Muscle of arm (tissue), 12 donors: ENCODE data around the gene SULT4A1. TPM values are rescaled to one million over a fixed set of nuclear protein-coding genes. Genes with fewer than 3 reads are reported as not detected.
"Not testable (repeated sequence)": the region's sequence is repeated elsewhere in the genome, so short reads cannot be mapped to it uniquely, and the experiment has no call there.

Experiments used
- DNase-seq: peaks from one replicate; pipeline ENCODE4 v3.0.0-alpha.2; 2013
- polyA plus RNA-seq, 12 donors: library from polyadenylated mRNA; unstranded; fragments of 120-200 nt; gene quantifications; one replicate each; pipeline ENCODE4 v1.2.1, GENCODE V29; 2013; ENCODE audit not compliant: insufficient read length in 12 of 12

Gene SULT4A1
- polyA plus RNA-seq, 12 donors: 1.3 to 5.5 (median 2.0) TPM; not detected in 1

DNA sequence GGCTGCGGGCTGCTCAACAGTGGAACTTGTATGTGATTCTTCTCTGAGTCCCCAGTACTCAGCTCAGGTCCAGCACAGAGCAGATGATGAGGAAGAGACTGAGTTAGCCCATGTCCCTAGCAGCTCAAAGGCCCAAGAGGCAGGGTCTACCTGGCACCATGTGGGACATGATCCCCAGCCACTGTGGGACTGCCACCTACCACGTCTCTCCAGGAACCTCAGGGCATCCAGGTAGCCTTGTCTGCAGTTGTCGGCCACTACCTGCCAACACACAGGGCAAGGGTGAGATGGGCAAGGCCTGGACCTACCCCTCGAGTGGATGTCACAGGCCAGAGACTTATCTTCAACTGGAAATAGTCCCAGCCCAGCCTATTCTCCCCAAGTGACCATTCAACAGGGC is 25.1 kb upstream of the SULT4A1 start:
- DNase-seq: no peak

DNA sequence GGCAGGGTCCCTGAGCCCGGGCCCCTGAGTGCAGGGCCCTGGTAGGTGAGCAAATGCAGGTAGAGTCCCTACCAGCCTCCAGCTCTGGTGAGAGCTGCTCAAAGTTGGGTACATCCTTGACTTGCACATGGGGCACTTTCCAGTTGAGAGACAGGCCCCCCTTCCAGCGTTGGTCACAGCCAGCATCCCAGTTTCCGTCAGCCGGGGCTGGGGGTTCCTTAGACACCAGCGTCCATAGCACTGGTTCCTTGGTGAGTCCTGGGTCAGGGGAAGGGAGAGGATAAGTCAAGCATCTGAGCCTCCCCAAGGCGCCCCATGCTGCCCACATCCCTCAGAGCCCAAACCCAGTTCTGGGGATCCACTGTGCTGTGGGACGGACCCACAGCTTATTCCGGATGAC is 23.9 kb upstream of the SULT4A1 start:
- DNase-seq: no peak

DNA sequence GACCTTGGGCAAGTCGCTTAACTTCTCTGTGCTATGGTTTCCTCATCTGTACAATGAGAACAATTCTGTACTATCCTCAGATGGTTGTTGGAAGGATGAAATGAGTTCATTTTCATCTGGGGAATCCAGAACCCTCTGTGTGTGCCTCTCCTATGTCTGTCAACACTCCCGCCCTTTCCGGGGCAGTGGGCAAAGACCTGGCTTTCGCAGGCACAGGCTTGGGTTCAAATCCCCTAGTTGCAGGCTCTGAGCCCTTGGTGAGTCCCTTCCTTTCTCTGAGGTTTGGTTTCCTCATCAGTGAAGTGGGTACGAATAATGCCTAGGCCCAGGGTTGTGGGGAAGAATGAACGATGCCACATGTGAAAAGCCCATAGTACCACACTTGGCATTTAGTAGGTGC is 23.5 kb upstream of the SULT4A1 start:
- DNase-seq: no peak

DNA sequence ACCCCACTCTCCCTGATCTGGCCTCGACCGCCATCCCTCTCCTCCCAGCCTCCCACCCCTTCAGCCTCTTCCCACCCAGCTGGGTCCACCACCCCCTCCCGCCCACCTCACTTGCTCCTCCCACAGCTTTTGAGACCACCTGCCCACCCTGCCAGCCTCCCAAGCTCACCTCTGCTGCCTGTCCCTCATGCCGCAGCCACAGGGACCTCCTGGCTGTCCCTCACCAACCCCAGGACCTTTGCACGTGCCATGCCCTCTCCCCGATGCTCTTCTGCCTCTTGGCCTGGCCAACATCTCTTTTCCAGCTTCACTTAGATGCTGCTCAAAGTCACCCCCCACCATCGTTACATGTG is 23.0 kb upstream of the SULT4A1 start:
- no peak for DNase-seq

DNA sequence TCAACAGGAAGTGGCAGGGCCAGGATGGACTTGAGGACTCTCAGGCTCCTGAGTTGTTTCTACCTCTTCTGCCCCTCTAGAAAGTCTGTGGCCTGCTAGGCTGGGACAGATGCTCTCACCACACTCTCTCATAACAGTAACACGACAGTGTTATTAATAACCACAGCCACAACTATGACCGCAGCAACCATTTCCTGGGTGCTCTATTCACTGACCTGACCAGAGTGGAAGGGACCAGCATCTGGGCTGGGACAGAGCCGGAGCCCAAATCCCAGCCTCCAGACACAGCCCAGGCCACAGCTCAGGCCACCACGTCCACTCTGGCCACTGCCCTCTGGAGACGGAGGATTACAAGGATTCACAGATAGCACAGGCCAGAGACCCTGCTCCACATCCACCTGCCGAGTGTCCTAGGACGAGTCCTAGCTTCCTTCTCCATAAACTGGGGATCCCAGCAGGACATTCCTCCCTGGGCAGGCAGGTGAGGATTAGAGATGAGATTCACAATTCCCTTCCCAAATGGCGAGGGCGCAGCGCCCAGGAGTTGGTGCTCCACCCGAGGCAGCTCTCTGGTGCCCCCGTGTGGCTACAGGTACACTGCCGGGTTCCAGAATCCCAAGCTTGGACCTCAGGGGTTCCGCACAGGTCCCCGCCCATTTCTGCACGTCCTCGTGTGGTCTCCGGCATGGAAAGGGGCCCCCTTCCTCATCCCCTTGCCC is 22.4 kb upstream of the SULT4A1 start:
- DNase-seq: no peak

DNA sequence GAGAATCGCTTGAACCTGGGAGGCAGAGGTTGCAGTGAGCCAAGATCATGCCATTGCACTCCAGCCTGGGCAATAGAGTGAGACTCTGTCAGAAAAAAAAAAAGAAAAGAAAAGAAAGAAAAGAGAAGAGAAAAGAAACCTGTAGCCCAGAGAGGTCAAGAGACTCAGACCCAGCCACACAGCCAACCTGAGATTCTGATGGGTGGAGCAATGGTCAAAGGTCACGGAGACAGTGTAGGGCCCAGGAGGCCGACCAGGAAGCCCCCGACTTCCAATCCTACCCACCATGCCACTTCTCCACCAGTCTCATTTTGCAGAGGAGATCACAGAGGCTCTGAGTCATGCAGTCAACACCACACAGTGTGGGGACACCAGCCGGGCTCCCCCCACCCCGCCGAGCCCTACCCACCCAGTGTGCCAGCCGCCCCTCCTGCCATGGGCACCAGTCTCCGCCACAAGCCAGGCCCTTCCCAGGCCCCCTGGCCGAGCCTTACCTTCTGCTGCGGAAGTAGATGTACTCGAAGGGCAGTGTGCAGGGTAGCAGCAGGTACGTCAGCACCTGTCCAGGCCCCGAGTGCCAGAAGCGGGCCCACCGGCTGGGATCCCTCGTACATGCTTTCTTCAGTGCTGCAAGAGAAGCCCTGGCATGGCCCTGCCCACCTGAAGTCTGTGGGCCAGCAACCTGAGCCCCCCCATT is 21.6 kb upstream of the SULT4A1 start:
- DNase-seq: no peak

DNA sequence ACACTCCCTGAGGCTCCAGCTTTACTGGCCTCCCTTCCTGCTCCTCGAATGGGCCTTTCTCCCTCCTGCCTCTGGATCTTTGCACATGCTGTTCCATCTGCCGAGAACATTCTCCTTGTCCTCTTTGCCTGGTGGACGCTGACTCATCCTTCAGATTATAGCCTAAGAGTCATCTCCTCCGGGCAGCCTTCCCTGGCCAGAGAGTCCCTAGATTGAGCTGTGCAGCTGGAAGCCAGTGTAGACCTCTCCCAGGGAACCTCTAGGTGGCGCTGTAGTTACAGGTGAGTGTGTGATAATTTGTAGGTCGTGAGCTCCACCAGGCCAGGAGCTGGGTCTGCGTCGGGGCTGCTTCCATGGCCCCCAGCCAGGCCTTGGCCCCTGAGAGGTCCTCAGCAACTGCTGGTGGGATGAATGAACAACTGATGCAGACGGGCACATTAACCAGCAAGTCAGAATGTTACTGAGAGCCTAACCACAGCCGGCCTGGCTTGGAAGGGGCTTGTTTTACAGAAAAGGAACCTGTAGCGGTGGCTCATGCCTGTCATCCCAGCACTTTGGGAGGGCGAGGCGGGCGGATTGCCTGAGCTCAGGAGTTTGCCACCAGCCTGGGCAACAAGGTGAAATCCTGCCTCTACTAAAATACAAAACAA is 20.8 kb upstream of the SULT4A1 start:
- DNase-seq: no peak

DNA sequence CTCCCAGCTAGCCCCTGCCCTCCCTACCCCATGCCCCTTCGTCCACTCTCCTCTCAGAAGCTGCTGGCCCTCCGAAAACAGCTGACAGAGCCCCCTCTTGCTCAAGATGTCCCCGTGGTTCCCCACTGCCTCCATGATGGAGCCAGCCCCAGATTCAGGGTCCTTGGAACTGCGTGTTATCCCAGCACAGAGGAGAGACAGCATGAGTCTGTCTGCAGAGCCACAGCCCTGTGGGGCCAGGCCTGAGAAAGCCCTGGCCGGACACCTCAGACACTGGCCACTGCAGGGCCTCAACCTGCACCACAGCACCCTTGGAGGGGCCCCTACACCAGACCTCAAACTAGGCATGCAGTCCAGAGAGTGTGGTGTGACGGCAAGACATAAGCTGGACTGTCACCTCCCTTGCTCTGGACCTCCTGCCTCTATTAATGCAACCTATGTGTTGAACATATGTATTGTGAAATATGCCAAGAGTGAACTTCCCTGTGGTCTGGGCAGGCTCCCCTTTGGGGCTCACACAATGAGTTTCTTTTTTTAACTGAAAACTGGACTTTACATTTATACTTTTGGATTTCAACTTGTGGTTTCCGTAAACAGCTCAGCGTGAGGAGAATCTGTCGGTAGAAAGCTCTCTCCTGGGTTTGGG is 19.9 kb upstream of the SULT4A1 start:
- DNase-seq: no peak

DNA sequence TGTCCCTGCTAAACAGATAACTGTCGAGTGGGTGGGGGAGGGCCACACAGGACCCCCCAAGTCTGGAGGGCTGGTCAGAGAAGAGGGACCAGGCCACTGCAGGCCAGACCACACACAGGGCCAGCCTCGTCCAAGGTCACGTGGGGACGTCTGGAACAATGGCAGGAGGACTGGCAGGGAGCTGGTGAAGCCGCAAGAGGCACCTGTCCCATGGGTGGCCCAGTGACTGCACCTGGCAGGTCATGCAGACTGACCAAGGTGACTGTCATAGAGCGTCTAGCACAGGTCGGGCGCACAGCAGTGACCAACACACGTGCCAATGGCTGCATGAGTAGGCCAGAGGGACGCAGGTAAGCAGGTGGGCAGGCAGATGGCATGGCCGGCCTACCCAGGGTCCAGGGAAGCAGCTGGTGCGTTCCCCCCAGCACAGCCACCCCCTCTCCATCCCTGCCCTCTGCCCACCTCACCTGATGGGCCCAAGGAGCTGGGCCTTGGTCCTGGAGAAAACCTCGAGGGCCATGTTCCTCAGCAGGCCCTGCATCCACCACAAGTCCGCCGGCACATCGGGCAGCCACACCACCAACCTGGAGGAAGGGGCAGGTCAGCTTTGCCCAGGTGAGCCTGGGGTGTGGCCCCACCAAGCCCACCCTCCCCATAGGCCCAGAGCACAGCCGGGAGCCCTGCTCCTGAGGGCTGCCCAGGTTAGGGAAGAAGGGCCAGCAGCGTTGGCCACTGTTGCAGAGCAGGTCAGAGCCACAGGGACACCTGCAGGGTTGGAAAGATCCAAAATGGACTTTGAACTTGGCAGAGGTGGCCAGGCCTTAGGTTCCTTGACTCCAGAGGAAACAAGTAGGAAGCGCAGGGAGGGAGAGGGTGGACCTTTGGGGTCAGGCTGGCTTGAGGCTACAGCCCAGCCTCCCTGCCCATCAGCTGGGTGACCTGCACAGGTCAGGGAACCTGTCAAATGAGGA is 19.1 kb upstream of the SULT4A1 start:
- no peak for DNase-seq

DNA sequence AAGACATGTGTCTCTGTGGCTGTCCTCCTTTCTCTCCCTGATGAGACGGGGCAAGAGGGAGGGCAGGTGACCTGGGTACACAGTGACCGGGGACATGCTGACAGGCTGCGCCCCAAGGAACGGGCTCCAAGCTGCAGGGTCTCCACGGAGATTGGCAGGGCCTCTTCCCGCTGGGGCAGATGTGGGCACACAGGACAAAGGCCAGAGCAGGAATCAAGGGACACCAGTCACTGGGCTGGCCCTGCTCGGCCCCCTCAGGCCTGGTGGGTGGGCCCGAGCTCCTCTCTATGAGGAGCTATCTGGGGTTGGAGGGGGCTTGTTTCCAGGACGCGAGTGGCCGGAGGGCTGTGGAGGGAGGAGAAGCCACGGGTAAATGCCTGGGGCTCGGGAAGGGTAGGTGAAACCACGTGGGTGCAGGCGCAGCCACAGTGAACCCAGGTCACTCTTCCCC is 18.3 kb upstream of the SULT4A1 start:
- DNase-seq: no peak

DNA sequence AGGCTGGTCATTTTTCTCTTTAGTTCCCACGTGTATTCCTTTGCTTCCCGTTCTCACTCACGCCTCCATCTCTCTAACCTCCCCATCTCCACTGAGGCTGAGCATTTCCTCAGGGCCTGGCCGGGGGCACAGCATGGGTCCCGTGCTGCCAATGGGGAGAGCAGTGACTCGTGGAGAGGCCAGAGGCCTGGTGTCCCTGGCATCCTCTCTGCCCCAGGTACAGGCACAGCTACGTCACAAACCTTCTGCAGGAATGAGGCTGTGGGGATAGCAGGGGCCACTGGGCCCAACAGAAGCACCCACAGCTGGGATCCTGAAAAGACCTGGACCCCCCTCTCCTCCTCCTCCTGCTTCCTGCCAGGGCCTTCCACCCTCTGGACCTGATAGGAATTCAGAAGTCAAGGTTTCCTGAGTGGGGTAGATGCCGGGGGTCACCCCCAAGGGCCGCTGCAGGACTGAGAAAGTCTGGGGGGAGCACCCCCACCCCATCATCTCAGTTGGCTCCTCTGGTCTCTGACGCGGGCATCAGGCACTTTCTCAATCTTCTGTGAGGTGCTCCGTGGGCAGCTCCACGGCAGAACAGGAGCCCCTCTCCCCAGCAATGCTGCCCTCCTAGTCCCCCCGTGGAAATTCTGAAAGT is 17.7 kb upstream of the SULT4A1 start:
- no peak for DNase-seq

DNA sequence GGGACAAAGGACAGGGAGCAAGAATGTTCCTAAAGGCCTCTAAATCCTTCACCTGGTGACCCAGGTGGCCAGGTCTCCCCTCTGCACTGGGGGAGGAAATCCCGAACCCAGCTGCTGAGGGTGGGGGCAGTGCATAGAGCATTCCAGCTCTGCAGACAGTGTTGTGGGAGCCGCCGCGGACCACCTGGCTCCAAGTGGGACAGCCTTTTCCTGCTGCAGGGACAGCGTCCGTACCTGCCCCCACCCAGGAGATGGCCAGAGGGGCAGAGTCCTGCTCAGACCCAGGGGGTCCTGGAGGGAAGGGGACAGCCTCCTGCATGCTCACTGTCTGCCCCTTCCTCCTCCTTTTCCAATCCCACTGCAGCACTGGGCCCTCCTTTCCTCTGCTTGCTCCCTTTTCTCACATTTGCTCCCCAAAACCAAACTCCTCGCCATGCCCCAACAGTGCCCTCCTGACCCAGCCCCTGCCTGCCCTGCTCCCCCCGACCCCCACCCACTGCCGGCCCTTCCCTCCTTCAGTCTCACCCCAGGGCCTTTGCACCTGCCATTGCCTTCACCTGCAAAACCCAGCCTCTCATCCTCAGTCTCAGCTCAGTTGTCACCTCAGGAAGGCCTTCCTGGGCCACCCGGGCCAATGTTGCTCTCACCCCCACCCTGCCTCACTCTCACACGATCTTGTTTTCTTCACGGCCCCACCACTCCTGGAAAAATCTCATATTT is 16.7 kb upstream of the SULT4A1 start:
- DNase-seq: no peak

DNA sequence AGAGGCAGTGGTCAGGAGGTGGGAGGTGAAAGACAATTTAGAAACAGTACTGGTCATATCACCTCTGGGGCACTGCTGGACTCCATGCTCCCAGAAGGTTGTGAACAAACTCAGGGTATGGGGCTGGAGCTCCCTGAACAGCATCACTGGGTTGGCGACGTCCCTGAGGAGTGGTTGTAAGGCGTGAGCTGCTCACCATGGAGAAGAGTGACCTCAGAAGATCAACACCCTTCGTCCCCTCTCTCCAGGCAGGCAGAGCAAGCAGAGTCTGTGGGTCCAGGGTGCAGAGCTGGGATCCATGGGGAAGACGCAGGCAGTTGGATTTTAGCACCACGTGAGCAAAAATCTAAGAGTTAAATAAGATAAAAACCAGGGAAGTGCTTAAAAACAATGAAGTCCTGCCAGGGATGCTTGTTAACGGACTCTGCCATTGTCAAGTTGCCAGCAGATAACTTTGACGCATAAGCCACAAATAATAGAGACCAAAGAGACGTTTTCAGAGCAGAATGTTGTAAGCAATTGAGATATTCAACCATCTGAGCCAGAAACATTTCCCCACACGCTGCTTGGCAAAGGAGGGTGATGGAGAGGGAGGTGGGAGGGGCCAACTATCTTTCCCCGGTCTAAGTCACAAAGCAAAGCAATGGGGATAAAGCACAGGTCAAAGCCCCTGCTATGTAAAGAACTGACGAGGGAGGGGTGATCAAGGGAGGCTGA is 15.9 kb upstream of the SULT4A1 start:
- DNase-seq: no peak

DNA sequence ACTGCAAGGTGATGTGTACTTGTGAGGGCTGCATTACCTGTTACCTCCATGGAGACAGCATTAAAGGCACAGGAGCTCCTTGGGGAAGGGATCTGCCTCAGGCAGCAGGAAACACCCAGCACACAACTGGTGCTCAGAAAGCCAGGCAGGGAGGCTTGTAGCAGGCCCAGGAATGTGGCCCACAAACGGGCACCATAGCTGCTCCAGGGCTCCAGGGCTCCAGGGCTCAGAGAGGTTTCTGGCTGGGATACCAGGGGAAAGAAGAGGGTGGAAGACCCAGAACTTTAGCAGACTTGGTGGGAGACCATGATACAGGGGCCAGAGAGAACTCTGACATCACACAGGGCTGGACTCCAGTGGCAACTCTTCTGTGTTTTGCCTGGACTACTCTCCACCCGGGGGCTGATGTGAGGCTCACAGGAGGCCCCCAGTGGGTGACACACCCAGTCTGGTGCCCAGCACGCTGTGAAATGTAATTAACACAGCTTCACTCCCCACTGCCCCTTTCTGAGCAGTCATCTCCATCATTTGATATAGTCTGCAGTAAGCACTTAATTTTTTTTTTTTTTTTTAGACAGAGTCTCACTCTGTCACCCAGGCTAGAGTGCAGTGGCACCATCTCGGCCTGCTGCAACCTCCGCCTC is 14.7 kb upstream of the SULT4A1 start:
- no peak for DNase-seq

DNA sequence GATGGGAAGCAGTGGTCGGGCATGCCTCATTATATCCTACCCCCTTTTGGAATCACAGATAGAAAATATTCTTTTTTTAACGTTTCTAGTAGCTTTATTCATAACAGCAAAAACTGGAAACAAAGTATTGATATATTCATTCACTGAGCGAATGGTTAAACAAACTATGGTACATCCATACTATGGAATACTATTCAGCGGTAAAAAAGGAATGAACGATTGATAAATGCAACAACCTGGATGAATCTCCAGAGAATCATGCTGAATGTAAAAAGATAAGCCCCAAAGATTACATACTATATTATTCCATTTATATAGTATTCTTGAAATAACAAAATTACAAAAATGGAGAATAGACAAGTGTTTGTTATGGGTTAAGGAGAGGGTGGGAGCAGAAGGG is 7.5 kb upstream of the SULT4A1 start:
- DNase-seq: no peak

DNA sequence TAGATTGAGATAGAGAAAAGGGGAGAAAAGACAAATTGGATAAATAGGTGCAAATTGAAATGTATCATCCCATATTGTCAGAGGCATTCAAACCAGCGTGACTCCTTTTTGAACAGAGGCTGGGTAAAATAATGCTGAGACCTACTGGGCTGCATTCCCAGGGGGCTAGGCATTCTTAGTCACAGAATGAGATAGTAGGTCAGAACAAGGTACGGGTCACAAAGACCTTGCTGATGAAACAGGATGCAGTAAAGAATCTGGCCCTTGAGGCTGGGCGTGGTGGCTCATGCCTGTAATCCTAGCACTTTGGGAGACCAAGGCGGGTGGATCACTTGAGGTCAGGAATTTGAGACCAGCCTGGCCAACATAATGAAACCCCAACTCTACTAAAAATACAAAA is 6.7 kb upstream of the SULT4A1 start:
- DNase-seq: not testable (repeated sequence)

DNA sequence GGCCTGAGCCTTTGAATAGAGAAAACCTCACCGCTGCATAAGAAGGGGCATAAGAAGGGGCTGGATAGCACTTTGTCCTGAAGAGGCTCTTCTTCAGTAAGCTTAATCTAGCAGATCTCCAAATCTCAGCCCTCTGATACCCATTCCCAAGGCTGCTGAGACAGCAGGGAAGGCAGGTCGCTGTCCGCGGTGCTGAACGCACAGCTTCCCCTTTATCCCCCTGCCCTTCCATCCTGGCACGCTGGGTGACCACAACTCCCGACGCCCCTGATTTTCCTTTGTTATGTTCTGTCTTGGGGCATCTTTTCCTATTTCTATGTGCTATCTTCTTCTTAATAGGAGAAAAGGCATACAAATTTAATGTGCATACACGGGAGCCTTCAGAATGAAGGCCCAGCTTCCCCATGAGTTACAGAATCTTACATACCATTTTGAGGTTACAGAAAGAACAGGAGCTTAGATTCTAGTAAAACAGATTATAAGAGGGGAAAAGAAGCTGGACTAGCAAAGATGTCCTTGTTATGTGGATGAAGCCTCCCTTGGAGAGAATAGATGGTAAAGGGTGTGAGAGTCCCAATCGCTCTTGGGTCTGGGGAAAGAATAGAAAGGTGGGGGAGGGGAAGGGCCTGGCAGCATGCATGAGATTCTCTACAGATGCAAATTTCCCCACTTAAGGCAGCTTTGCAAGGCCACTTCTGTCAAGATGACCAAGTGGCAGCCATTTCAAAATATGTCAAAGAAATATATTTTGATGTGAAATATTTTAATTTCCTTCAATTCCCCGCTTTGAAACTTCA is 5.7 kb upstream of the SULT4A1 start:
- peak; percentile 81 for DNase-seq

DNA sequence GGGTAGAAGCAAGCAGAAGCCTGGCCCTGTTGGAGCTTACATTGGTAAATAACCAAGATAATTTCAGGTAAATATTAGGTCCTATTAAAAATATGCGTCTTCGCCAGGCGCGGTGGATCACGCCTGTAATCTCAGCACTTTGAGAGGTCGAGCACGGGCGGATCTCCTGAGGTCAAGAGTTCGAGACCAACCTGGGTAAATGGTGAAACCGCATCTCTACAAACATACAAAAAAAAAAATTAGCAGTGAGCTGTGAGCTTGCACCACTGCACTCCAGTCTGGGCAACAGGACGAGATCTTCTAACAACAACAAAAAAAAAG is 529 bp upstream of the SULT4A1 start:
- no peak for DNase-seq
